Esophagus muscularis mucosa (tissue), 4 donors: Measurements from ENCODE around the gene SS18L1. TPM values are rescaled to one million over a fixed set of nuclear protein-coding genes. Genes with fewer than 3 reads are reported as not detected.

Source experiments
- DNase-seq: peaks from one replicate; pipeline ENCODE4 v3.0.0-alpha.2; 2017; ENCODE audit errors: extremely low spot score
- H3K27ac ChIP-seq, 4 donors: fragments of 200-600 bp; sonication (generic); replicated peaks in 1 of 4; 1 replicate in 3 of 4; 2 replicates in 1 of 4; pipeline ENCODE4 v1.5.1; 2016 to 2019; ENCODE audit warnings: mild to moderate bottlenecking in 1 of 4
- H3K27me3 ChIP-seq, 4 donors: fragments of 200-600 bp; sonication (generic); one replicate each; pipeline versions ENCODE4 v1.5.1 to v1.6.0; 2016 to 2019
- H3K36me3 ChIP-seq, 4 donors: fragments of 200-600 bp; sonication (generic); one replicate each; pipeline ENCODE4 v1.5.1; 2016 to 2019
- H3K4me1 ChIP-seq, 4 donors: fragments of 200-600 bp; sonication (generic); one replicate each; pipeline ENCODE4 v1.5.1; 2016 to 2019
- H3K4me3 ChIP-seq, 4 donors: fragments of 200-600 bp; sonication (generic); 1 replicate in 2 of 4; 2 replicates in 2 of 4; pipeline ENCODE4 v1.5.1; 2016 to 2019; ENCODE audit warnings: mild to moderate bottlenecking in 4 of 4, moderate library complexity in 1 of 4
- H3K9me3 ChIP-seq, 4 donors: fragments of 200-600 bp; sonication (generic); 1 replicate in 3 of 4; 2 replicates in 1 of 4; pipeline ENCODE4 v1.5.1; 2016 to 2019
- EP300 ChIP-seq: sonication (generic); formaldehyde crosslinking; IDR thresholded peaks from one replicate; pipeline ENCODE4 v1.6.1; 2017; ENCODE audit warnings: antibody characterized with exemption
- POLR2A ChIP-seq: fragments of 450-650 bp; IDR thresholded peaks from one replicate; pipeline ENCODE4 v1.6.1; 2017; ENCODE audit warnings: antibody characterized with exemption, moderate library complexity, mild to moderate bottlenecking, low read depth
- POLR2AphosphoS5 ChIP-seq, 2 donors: sonication (generic); formaldehyde crosslinking; IDR thresholded peaks; one replicate each; pipeline ENCODE4 v1.6.1; 2017; ENCODE audit warnings: antibody characterized with exemption in 2 of 2
- WGBS: methylation state at CpG from one replicate; pipeline ENCODE4 v1.1.5; 2018; 5-methylcytosine and 5-hydroxymethylcytosine counted together
- intact Hi-C: fragments of 100-400 bp; cut with DNase I; formaldehyde crosslinking; loops from one replicate; pipeline ENCODE4 v1.15.1; 2023
- total RNA-seq, 4 donors: library from RNA; depleted of rRNA; stranded (reverse); fragments of >200 nt; gene quantifications; one replicate each; pipeline versions ENCODE4 v1.1.0 to v1.2.1, GENCODE V29; 2016
- TF ChIP-seq, protein P1 (sequence below), 3 experiments: fragments of 200-600 bp in 2 of 3; fragments of 450-650 bp in 1 of 3; sonication (generic) in 2 of 3; IDR thresholded peaks; one replicate each; pipeline ENCODE4 v1.5.1; 2017 to 2019; ENCODE audit warnings: antibody characterized with exemption in 3 of 3, mild to moderate bottlenecking in 2 of 3, moderate library complexity in 1 of 3

SS18L1 gene
- total RNA-seq, 4 donors from 2014 or later, result 9.1 to 13.3 (median 10.8) TPM

DNA sequence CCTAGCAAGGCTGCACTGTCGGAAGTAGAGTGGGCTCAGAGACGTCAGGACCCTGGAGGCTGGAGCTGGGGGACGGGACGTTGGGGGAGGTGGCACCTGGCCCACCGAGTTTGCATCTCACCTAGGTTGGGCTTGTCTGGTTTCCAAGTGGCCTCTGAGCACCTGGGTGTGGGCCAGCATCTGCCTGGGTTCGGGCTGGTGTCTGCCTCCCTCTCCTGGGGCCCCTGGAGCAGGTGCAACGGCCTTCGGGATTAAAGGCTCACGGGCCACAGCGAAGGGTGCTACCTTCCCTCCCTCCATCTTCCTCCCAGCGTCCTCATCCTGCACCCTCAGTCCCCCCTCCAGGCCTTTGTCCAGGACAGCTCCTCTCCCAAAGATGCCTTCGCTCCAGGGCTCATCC, 70.5 kb downstream of the SS18L1 start:
- Histone ChIP-seq H3K27ac (no peak overlapping the region), H3K4me1 (peaks cover 3 to 5% (median 3%) of the 10 kb centered on the region in 4 donors), H3K4me3 (no peak overlapping the region), H3K9me3 (no peaks in the 10 kb centered on the region), H3K36me3 (no peaks in the 10 kb centered on the region), H3K27me3 (peaks cover 5 to 92% (median 51%) of the 10 kb centered on the region in 4 donors)
- WGBS, result 63% methylated on average over 10 of the region's 12 CpGs
- intact Hi-C loops, result no loop called here
- no peak for DNase-seq
- TF ChIP-seq EP300 (no peak), POLR2AphosphoS5 (IDR thresholded peaks at IDR 0.05) (no peak), POLR2A (no peak)
- TF ChIP-seq, protein P1, sequence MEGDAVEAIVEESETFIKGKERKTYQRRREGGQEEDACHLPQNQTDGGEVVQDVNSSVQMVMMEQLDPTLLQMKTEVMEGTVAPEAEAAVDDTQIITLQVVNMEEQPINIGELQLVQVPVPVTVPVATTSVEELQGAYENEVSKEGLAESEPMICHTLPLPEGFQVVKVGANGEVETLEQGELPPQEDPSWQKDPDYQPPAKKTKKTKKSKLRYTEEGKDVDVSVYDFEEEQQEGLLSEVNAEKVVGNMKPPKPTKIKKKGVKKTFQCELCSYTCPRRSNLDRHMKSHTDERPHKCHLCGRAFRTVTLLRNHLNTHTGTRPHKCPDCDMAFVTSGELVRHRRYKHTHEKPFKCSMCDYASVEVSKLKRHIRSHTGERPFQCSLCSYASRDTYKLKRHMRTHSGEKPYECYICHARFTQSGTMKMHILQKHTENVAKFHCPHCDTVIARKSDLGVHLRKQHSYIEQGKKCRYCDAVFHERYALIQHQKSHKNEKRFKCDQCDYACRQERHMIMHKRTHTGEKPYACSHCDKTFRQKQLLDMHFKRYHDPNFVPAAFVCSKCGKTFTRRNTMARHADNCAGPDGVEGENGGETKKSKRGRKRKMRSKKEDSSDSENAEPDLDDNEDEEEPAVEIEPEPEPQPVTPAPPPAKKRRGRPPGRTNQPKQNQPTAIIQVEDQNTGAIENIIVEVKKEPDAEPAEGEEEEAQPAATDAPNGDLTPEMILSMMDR (IDR thresholded peaks at IDR 0.05), result no peak

DNA sequence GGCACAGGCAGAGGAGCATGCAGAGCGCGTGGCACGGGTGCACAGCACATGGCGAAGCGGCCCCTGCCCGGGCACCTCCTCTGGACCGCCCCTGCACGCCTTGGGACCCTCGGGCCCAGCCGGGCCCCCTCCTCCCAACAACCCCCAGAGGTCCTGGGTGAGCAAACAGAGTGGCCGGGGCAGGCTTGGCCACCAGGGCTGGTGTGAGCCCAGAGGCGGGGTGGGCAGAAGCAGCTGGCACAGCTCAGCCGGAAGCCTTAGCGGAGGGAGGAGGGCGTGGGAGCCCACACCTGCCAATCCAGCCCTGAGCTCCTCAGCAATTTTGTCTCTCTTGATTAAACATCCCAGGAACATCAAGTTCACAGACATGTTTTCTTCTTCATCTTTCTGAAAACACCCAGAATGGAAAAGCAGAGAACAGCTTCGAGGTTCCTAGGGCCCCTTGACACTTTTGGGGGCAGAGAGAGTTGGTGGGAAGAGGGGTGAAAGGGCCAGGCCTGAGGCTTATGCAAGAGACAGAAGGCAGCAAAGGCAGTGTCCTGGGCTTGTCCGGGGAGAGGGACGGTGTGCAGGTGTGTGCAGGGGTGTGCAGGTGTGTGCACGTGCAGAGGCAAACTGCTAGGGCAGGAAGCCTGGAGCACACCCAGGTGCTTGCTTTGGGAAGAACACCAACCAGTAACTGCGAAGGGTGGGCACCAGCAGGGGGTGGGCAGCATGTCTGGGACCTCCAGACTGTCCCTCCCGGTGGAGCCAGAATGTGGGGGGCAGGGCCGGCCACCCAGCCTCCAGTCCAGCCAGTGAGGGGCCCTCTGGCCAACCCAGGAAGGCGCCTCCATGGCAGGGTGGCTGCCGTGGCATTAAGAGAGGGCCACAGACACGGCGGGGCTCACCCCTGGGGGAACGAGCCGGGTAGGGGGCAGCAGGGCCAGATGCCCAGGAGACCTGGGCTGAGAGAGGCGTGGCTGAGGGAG, 71.7 kb downstream of the SS18L1 start:
- intact Hi-C loops, result no loop called here
- Histone ChIP-seq H3K27ac (no peak overlapping the region), H3K4me3 (no peak overlapping the region), H3K27me3 (peaks cover 5 to 91% (median 49%) of the 10 kb centered on the region in 4 donors), H3K9me3 (no peaks in the 10 kb centered on the region), H3K4me1 (peaks cover 9 to 18% (median 13%) of the 10 kb centered on the region in 4 donors), H3K36me3 (no peaks in the 10 kb centered on the region)
- TF ChIP-seq, protein P1 (IDR thresholded peaks at IDR 0.05), result no peak
- TF ChIP-seq EP300 (no peak), POLR2A (no peak), POLR2AphosphoS5 (IDR thresholded peaks at IDR 0.05) (no peak)
- no peak for DNase-seq
- WGBS, result 83% methylated on average over 26 of the region's 29 CpGs

DNA sequence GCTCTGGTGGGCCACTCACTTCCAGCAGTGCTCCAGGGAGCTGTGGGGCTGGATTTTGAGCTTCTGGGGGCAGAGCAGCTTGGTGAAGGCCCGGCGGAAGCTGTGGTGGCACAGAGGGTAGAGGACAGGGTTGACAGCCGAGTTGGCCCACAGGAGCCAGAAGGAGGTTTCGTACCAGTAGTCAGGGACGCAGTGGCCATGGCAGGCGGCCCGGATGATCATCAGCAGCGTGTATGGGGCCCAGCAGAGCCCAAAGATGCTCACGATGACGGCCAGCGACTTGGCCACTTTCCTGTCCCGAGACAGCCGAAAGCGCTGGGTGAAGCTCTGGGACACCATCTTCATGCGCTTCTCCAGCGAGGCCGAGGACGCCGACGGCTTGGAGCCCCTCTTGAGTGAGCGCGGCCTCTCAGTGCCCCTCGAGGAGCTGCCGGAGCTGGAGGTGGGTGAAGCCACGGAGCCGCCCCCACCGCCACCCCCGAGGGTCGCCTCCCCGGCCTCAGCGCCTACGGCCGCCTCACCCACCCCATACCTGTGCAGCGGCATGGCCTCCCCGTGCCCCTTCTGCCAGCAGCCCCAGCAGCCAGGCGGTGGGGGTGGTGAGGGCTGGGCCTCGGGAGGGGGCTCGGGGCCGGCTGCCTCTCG, 72.5 kb downstream of the SS18L1 start:
- intact Hi-C loops, result no loop called here
- TF ChIP-seq POLR2A (no peak), POLR2AphosphoS5 (IDR thresholded peaks at IDR 0.05) (no peak), EP300 (no peak)
- TF ChIP-seq, protein P1 (IDR thresholded peaks at IDR 0.05), result no peak
- WGBS, result 92% methylated on average over 14 of the region's 40 CpGs
- H3K9me3 ChIP-seq, result no peaks in the 10 kb centered on the region
- no peak for DNase-seq
- no peak overlapping the region for H3K27ac ChIP-seq
- H3K4me1 ChIP-seq, result peaks cover 15 to 26% (median 20%) of the 10 kb centered on the region in 4 donors
- peaks cover 5 to 91% (median 49%) of the 10 kb centered on the region in 4 donors for H3K27me3 ChIP-seq
- H3K36me3 ChIP-seq, result no peaks in the 10 kb centered on the region
- no peak overlapping the region for H3K4me3 ChIP-seq

DNA sequence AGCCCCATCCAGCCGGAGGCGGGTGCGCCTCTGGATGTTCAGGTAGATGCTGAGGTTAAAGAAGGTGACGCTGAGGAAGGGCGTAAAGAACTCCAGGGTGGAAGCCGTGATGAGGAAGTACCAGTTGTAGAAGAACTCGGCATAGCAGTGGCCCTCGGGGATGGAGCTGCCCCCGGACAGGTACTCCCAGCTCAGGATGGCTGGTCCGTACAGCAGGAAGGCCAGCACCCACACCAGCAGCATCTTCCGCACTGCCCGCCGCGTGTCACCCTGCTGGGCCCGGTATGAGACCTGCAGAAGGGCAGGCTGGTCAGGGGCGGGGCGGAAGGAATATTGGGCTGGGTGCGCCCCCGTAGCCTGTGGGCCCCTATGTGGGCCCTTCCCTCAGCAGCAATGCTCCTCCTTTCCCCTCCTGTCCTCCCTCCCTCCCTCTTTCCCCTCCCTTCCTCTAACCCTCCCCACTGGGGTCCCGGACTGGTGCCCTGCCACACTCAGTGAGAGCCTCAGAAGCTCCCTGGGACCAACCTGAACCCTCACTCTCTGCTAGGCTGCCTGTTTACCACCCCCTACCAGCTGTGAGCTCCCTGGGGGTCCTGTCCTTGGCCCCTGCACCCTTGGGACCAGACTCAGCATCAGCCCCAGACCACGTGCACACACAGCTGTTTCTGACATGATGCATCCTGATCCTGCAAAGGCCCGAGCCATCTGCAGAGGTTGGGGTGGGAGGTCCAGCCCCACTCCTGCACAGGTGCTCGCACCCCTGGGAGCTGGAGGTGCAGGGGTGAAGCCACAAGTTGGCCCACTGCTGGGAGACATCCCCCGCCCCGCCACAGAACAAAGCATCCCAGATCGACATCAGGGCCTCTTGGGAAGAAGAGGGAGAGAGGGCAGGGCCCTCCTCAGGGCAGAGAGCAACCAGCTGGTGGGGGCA, 73.3 kb downstream of the SS18L1 start:
- Histone ChIP-seq H3K36me3 (no peaks in the 10 kb centered on the region), H3K4me3 (no peak overlapping the region), H3K4me1 (peaks cover 15 to 28% (median 21%) of the 10 kb centered on the region in 4 donors), H3K27ac (no peak overlapping the region), H3K9me3 (no peaks in the 10 kb centered on the region), H3K27me3 (peaks cover 5 to 91% (median 48%) of the 10 kb centered on the region in 4 donors)
- intact Hi-C loops, result no loop called here
- TF ChIP-seq POLR2AphosphoS5 (IDR thresholded peaks at IDR 0.05) (no peak), EP300 (no peak), POLR2A (no peak)
- TF ChIP-seq, protein P1 (IDR thresholded peaks at IDR 0.05), result no peak
- 71% methylated on average over 13 of the region's 26 CpGs for WGBS
- no peak for DNase-seq
